ENCODE results near the gene DDX1.
"Not testable (repeated sequence)": the region's sequence is repeated elsewhere in the genome, so short reads cannot be mapped to it uniquely, and the experiment has no call there.

DDX1 gene

DNA sequence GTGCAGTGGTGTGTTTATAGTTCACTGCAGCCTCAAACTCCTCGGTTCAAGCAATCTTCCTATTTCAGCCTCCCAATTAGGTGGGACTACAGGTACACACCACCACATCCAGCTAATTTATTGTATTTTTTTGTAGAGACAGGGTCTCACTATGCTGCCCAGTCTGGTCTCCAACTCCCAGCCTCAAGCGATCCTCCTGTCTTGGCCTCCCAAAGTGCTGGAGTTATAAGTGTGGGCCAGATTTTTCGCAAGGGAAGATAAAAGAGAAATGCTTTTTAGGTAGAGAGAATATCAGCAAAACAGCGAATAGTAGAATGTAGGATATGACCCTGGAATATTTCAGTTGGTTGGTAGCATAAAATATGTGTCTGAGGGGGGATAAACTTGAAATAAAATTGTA lies 4.3 kb downstream of the DDX1 start:
- DNase-seq (ENCODE audit: low read depth), result no peak

DNA sequence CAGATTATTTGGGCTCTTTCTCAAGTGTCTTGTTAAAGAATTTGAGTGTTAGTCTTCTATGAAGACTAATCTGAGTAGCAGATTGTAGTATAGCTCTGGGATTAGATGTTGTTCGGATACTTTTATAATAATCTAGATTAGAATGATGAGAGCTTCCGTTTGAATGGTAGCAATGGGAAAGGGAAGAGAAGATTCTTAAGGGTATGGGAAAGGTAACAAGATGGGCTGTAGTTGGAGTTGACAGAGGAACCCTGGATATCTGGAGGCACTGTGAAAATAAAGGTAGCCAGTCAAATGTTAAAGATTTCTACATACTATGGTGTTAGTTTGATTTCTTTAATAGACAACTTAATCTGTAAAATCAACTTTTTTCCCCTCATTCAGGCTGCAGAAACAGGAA lies 4.7 kb downstream of the DDX1 start:
- no peak for DNase-seq (ENCODE audit: low read depth)

DNA sequence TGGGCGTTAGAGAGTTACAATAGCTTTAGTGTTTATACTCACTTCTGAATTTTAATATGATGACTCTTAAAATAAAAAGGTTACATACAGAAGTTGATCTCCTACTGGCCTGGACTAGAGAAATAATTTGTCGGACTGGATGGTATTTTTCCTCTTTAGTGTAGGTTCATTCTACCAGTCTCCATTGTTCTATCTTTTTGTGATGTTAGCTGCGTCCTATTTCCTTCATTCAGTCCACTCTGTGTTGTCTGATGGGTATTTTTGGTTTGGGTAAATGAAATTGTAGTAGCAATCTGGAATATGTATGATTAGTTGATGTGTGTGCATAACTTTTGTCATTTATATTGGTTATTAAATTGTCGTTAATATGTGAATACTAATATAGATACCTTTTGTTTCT lies 5.3 kb downstream of the DDX1 start:
- no peak for DNase-seq (ENCODE audit: low read depth)

DNA sequence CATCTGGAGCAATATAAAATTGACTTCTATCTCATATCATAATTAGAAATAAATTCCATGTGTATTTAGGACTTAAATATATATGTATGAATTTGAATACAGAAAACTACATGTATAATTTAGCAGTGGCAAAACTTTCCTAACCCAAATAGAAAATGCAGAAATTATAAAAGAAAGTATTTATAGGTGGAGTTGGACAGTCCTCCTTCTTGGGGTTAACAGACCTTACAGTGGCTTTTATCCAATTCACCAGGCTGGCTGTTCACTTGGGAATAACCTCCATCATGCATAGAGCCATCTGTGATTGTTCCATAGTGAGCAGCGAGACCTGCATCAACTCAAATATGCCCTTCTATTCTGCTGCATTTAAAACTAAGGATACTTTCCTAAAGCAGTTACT lies 8.3 kb downstream of the DDX1 start:
- DNase-seq (ENCODE audit: low read depth), result no peak

DNA sequence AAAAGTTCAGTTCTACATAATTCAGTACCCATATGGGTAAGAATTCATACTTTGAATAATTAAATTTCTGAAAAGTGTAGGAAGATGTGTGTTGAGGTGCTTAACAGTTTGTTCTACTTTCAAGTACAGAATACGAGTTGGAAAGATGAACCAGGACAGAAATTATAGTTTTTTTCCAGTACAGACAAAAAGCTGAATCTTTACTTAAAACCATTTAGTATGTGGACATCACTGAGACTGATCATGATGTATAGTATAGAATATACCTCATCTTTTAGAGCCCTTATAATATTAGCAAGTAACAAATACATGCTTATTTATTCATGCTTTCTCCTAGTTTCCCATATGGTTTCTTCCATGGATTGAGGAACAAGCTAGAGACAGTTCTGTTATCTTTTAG lies 10.0 kb downstream of the DDX1 start:
- no peak for DNase-seq (ENCODE audit: low read depth)

DNA sequence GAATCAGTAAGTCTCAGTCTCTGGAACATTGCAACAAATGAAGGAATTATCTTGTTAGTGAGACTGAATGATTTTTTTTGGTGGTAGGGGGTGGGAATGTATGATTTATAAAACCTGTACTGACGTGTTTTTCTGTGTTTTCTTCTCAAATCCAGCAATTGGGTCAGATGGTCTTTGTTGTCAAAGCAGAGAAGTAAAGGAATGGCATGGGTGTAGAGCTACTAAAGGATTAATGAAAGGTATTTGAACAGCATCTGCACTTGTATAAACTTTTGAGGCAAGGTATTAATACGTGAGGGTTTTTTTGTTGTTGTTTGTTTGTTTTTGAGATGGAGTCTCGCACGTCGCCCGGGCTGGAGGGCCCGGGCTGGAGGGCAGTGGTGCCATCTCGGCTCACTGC lies 10.7 kb downstream of the DDX1 start:
- no peak for DNase-seq (ENCODE audit: low read depth)

DNA sequence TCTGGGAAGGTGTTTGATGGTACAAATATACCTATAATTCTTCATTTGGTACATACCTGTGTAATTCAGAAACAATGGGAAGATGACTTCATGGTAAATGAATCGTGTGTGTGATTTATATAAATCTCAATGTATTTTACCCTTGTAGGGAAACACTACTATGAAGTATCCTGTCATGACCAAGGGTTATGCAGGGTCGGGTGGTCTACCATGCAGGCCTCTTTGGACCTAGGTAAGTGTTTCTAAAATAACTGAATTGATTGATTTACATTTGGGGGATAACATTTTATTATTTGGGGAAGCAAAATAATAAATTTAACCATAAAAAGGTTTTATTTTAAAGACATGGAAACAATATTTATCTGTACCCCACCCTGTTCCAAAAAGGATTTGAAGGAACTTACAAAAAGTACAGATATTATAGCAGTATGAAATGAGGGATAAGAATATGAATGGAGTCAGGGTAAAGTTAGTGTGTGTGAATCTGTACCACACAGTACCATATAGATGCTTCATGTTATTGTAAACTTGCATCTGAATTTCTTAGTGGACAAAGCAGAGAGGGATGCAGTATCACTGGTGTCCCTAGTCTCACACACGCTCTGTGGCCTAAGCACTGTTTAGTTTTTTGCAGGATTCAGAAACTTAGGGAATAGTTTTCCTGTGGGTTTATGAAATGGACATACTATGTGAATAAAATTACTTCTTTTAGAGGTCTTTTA lies 11.5 kb downstream of the DDX1 start:
- DNase-seq (ENCODE audit: low read depth), result no peak

DNA sequence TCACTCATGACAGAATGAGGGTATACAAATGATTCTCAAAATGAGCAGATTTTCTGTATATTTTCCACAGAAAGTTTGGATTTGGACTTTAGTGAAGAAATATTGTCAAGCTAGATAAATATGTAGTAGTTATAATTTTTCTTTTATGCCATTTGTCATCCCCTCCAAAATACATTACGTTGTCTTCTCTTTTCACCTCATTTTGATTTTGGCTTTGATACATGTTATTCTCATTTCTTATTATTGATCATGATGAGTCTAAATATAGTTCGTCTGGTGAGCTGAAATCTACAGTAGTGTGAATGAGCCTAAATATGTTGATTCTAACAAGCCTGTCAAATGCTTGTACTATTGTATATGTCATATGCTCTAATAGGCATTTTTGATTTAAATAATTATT lies 12.3 kb downstream of the DDX1 start:
- no peak for DNase-seq (ENCODE audit: low read depth)

DNA sequence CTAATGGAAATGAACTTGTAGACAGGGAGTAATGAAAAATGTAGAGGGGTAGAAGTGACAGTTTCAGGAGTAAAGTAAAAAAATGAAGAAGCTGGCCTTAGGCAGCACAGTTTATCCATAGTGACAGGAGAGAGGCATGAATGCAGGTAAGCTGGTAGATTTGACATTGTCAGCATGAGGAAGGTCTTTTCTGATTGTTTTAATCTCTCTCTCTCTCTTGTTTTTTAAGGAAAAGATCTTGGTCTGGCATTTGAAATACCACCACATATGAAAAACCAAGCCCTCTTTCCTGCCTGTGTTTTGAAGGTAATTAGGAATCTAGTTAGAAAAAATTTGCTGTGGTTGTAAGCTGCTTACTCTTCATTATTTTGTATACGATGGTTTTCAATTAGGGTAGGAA lies 14.1 kb downstream of the DDX1 start:
- no peak for DNase-seq (ENCODE audit: low read depth)

DNA sequence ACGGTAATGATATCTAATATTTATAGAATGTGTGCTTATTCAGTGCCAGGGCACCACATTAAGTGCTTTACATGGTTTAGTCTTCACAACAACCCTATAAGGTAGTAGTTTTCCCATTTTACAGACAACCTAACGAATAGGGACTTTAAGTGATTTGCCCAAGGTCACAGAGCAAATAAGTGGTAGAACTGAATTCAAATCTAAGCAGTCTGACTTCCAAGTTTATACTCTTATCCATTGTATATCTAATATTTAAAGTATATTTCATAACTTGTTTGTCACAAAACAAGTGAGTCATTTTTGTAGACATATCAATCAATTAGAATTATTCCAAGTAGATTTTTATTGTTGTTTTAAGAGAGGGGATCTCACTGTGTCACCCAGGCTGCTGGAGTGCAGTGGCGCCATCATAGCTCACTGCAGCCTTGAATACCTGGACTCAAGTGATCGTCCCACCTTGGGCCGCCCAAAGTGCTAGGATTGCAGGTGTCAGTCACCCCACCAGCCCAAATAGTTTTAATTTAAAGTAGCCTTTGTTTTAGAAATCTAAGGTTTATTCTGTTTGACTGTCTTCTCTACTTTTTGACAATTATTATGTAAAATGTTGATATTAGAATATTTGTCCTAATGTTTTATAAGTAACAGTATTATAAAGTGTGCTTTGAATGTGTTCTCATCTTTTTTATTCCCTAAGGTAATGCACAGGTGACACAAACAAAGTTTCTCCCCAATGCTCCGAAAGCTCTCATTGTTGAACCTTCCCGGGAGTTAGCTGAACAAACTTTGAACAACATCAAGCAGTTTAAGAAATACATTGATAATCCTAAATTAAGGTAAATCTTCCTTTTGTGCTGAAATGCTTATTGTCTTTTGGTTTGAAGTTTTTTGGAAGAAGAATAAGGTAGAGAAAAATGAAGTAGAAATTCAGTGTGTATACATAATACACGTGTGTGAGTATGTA lies 15.1 kb downstream of the DDX1 start:
- DNase-seq (ENCODE audit: low read depth), result no peak

DNA sequence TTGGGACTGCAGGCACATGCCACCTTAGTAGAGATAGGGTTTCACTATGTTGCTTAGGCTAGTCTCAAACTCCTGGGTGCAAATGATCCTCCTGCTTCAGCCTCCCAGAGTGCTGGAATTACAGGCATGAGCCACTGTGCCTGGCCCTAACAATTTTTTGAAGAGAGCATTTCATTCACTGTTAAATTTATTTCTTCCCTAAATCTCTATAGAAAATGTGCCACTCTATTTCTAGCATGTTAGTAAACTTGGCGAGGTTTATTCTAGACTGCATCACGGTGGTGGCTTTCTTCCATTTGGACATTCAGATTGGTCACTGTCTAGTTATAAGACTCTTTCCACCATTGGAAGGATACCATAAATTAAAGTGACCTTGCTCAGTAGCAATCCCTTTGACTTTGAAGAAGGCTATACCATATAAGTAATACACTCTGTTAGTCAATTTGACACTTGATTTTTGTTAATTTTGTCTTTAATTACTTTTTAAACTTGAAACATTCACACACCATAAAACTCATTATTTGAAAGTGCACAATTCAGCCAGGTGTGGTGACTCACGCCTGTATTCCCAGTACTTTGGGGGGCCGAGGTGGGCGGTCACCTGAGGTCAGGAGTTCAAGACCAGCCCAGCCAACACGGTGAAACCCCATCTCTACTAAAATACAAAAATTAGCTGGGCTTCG lies 16.2 kb downstream of the DDX1 start:
- no peak for DNase-seq (ENCODE audit: low read depth)

DNA sequence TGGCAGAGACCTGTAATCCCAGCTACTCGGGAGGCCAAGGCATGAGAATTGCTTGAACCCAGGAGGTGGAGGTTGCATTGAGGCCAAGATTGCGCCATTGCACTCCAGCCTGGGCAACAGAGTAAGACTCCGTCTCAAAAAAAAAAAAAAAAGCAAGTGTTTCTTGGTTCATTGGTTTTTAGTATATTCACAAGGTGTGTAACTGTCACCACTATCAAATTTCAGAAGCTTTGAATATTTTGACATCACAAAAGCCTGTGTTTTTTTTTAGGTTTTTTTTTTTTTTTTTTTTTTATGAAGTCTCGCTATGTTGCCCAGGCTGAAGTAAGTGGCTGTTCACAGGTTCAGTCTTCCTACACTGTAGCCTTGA lies 16.7 kb downstream of the DDX1 start:
- DNase-seq (ENCODE audit: low read depth), result no peak

DNA sequence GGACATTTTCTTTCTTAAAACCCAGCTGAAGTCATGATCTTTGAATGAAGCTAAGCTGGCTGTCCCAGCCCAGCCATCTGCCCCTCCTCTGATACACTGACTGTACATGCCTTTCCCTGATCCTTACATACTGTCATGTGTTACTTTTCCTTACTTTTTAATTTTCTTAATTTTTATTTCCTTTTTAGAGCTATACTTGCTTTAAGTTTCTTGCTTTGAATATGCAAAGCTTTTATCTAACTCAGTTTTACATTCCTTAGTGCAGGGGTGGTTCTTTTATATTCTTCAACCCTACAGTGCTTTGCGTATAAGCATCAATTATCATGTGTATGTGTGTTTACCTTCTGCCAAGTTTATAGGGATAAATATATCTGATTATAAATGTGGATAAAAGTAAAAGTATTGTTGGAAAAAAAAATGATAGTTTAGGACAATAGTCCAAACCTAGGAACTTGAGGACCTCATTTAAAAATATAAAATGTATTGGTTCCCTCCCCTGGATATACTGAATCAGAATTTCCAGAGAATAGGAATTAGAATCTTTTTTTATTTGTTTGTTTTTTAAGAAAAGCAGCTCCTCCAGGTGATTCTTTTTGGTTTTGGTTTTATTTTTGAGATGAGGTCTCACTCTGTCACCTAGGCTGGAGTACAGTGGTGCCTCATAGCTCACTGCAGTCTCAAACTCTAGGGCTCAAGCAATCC lies 17.8 kb downstream of the DDX1 start:
- DNase-seq (ENCODE audit: low read depth), result no peak

DNA sequence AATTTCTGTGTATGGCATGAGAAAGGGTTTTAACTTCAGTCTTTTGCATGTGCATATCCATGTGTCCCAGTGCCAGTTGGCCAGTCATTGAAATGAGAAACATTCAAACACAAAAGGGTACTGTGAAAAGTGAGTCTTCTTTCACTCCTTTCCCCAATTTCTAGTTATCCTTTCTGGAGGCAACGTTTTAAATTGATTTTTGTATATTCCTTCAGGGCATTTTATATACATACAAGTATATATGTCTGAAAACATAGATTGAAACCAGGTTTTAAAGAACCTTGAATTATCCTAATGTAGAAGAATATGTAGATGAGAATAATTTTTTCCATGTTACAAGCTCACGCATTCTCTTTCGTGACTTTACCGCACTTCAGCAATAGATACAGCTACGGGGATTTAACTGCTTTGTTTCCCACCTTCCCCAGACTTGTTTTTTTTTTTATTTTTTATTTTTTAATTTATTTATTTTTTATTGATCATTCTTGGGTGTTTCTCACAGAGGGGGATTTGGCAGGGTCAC lies 18.8 kb downstream of the DDX1 start:
- DNase-seq (ENCODE audit: low read depth), result no peak

DNA sequence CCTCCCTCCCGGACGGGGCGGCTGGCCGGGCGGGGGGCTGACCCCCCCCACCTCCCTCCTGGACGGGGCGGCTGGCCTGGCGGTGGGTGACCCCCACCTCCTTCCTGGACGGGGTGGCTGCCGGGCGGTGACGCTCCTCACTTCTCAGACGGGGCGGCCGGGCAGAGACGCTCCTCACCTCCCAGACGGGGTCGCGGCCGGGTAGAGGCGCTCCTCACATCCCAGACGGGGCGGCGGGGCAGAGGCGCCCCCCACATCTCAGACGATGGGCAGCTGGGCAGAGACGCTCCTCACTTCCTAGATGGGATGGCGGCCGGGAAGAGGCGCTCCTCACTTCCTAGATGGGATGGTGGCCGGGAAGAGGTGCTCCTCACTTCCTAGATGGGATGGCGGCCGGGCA lies 20.4 kb downstream of the DDX1 start:
- not testable (repeated sequence) for DNase-seq (ENCODE audit: low read depth)

DNA sequence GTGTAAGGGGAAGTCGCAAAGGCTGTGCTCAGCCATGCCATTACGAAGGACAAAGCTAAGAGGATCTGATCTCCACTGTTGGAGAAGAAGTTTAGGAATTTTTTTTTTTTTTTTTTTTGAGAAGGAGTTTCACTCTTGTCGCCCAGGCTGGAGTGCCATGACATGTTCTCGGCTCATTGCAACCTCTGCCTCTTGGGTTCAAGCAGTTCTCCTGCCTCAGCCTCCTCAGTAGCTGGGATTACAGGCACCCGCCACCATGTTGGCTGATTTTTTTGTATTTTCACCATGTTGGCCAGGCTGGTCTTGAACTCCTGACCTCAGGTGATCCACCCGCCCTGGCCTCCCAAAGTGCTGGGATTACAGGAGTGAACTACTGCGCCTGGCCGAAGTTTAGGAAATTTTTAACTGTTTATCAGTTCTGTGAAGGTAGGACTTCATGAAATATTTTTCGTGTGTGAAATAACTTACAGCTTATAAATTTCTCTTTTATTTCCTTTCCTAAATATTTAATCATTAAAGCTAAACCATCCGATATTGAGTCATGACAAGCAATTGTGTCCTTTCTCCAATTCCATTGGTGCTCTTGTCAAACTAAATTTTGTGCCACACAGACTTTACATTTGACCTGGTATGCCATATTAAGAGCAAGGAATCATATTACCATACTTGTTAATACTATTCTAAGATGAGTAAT lies 22.2 kb downstream of the DDX1 start:
- DNase-seq (ENCODE audit: low read depth), result no peak

DNA sequence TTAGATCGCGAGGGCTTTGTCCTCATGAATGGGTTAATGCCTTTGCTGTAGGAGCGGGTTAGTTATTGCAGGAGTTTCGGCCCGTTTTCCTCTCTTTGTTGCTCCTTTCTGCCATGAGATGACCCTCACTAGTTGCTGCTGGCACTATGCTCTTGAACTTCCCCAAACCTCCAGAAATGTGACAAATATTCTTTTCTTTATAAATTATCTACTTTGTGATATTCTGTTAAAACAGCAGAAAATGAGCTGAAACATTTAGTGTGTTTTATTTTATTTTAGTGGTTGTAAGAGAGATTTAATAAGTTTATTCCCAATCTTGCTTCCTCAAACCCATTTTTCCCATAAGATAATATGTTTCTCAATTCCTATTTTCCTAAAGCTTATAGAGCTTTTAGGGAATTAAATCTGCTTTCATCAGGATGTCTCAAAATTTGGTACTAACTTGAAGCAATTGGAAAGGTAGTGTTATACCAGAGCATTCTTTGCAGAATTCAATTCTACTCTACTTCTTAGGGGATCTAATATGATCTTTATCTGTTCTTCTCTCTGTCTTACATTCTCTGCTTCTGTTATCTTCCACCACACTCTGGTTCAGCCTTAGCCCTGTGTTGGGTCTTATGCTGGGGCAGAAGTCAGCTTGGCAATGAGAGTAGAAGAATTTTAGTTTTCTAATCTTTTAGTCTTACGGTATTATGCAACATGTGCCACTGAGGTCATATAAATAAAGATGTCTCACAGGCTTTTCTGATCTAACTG lies 23.1 kb downstream of the DDX1 start:
- DNase-seq (ENCODE audit: low read depth), result no peak

DNA sequence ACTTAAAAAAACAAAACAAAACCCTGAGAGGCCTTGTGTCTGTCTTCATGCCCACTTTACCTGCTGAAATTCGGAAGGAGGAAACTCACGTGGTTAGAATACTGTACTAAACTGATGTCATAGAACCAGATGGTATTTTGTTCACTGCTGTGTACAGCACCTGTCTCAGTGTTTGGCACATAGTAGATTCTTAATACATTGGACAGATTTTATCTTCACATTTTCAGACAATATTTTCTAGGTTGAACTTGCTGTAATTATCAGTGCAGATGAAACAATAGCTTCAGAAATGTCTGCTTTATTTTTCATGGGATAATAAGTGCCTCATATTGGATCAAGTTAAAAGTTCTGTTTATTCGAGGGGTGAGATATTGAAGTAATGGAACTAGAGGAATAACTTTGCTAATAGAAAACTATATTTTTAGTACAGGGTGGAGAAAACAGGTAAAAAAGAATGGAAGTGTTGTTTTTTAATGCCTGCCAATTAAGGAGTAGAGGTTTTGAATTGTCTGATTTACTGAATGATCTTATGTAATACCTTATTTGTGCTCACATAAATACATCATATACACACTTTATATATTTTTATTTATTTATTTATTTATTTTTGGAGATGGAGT lies 23.7 kb downstream of the DDX1 start:
- DNase-seq (ENCODE audit: low read depth), result no peak

DNA sequence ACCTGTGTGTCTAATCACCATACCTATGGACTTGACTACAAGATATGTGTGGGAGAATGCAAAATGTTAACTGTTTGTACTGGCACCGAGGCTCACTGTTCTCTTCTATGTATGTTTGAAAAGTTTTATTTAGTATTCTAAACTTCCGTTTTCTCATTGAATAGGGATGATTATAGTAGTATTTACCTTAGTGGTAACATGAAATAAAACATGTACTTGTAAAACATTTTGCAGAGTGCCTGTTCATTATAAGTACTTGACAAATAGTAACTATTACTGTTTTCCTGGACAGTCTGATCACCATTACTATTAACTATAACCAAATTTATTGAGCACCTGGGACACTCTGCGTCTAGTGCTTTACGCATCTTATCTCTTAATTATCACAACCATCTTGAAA lies 24.8 kb downstream of the DDX1 start:
- no peak for DNase-seq (ENCODE audit: low read depth)
